NCI-H226 (cell line): ENCODE data around the gene PRAMEF33.
"Not testable (repeated sequence)": the region's sequence is repeated elsewhere in the genome, so short reads cannot be mapped to it uniquely, and the experiment has no call there.

Experiments
- DNase-seq: peaks from one replicate; pipeline ENCODE4 v3.0.0-alpha.2; 2015

The PRAMEF33 gene

GRCh38 chr1:13303239-13303638 lies at the start of gene PRAMEF33:
TSS of gene PRAMEF33 (plus strand) at chr1:13303539. CDS start at chr1:13305955, 2,416 bp downstream.
- DNase-seq: not testable (repeated sequence)

GRCh38 chr1:13253898-13254297 lies 49.4 kb upstream of the PRAMEF33 start, which contains the start of gene PRAMEF5:
TSS of gene PRAMEF5 (plus strand) at chr1:13254198. CDS start at chr1:13259269, 5,071 bp downstream.
- not testable (repeated sequence) for DNase-seq

- not testable (repeated sequence) for DNase-seq
Observed at GRCh38 chr1:13265124-13265523, 38.2 kb upstream of the PRAMEF33 start.

- not testable (repeated sequence) for DNase-seq
Observed at GRCh38 chr1:13277016-13277415, 26.3 kb upstream of the PRAMEF33 start.

GRCh38 chr1:13279617-13280016 lies 23.7 kb upstream of the PRAMEF33 start:
- DNase-seq: not testable (repeated sequence)

GRCh38 chr1:13285037-13285436 lies 18.3 kb upstream of the PRAMEF33 start, which contains the start of gene PRAMEF8:
TSS of gene PRAMEF8 (minus strand) at chr1:13285137. CDS start at chr1:13284091, 1,046 bp downstream.
- not testable (repeated sequence) for DNase-seq

GRCh38 chr1:13289030-13289429 lies 14.3 kb upstream of the PRAMEF33 start:
- not testable (repeated sequence) for DNase-seq

- not testable (repeated sequence) for DNase-seq
Observed at GRCh38 chr1:13297216-13297931, 6.0 kb upstream of the PRAMEF33 start.

- not testable (repeated sequence) for DNase-seq
Observed at GRCh38 chr1:13298699-13299098, 4.6 kb upstream of the PRAMEF33 start.

GRCh38 chr1:13302197-13302596 lies 1.1 kb upstream of the PRAMEF33 start:
- not testable (repeated sequence) for DNase-seq

- not testable (repeated sequence) for DNase-seq
Observed at GRCh38 chr1:13315281-13315680, 11.9 kb downstream of the PRAMEF33 start, which contains the start of gene PRAMEF15. TSS of gene PRAMEF15 (plus strand) at chr1:13315581. CDS start at chr1:13318408, 2,827 bp downstream.

- not testable (repeated sequence) for DNase-seq
Observed at GRCh38 chr1:13342496-13342895, 39.2 kb downstream of the PRAMEF33 start.

GRCh38 chr1:13347034-13347433 lies 43.7 kb downstream of the PRAMEF33 start, which contains the start of gene PRAMEF14:
TSS of gene PRAMEF14 (minus strand) at chr1:13347134. CDS start at chr1:13345314, 1,820 bp downstream.
- not testable (repeated sequence) for DNase-seq

- DNase-seq: not testable (repeated sequence)
Observed at GRCh38 chr1:13353476-13353875, 50.1 kb downstream of the PRAMEF33 start.

GRCh38 chr1:13354475-13354874 lies 51.1 kb downstream of the PRAMEF33 start:
- DNase-seq: not testable (repeated sequence)

GRCh38 chr1:13356774-13357173 lies 53.4 kb downstream of the PRAMEF33 start:
- peak; percentile 14 for DNase-seq
